Aorta (tissue), 5 donors: ENCODE data around the gene PCK2. TPM values are rescaled to one million over a fixed set of nuclear protein-coding genes. Genes with fewer than 3 reads are reported as not detected.
A peak's percentile ranks its signal among the peaks of the same experiment; 100 is the strongest.

Source experiments
- ATAC-seq: fragments of 200-7000 bp; cut with Tn5 transposase; one replicate; pipeline ENCODE4 v1.9.1; 2022; ENCODE audit warnings: moderate library complexity; ENCODE audit not compliant: low FRiP score
- DNase-seq, 2 donors: peaks; one replicate each; pipeline ENCODE4 v3.0.0-alpha.2; 2020
- H3K27ac ChIP-seq, 2 donors: one replicate each; pipeline ENCODE4 v1.5.1; 2013; ENCODE audit warnings: low read length in 2 of 2, mild to moderate bottlenecking in 2 of 2, moderate library complexity in 2 of 2, control low read depth in 1 of 2, inconsistent platforms in 1 of 2, low read depth in 1 of 2
- H3K27me3 ChIP-seq, 2 donors: one replicate each; pipeline ENCODE4 v1.6.1; 2013; ENCODE audit warnings: control low read depth in 1 of 2, low read length in 1 of 2, mild to moderate bottlenecking in 1 of 2, moderate library complexity in 1 of 2; ENCODE audit not compliant: insufficient read depth in 2 of 2, control insufficient read depth in 1 of 2
- H3K36me3 ChIP-seq, 2 donors: one replicate each; pipeline ENCODE4 v1.6.1; 2013; ENCODE audit warnings: control low read depth in 1 of 2, low read length in 1 of 2, mild to moderate bottlenecking in 1 of 2; ENCODE audit not compliant: insufficient read depth in 2 of 2, control insufficient read depth in 1 of 2
- H3K4me1 ChIP-seq, 2 donors: one replicate each; pipeline ENCODE4 v1.6.1; 2013; ENCODE audit warnings: low read length in 2 of 2, control low read depth in 1 of 2, mild to moderate bottlenecking in 1 of 2, moderate library complexity in 1 of 2; ENCODE audit not compliant: insufficient read depth in 2 of 2, control insufficient read depth in 1 of 2
- H3K4me3 ChIP-seq, 2 donors: one replicate each; pipeline ENCODE4 v1.5.1; 2013; ENCODE audit warnings: low read length in 2 of 2, control low read depth in 1 of 2, mild to moderate bottlenecking in 1 of 2
- H3K9me3 ChIP-seq: one replicate; pipeline ENCODE4 v1.6.1; 2013; ENCODE audit warnings: mild to moderate bottlenecking, low read length; ENCODE audit not compliant: control insufficient read depth
- WGBS, 2 donors: extraction: QIAGEN DNeasy Blood & Tissue Kit; methylation state at CpG; one replicate each; pipeline ENCODE4 v1.1.7; 2013; 5-methylcytosine and 5-hydroxymethylcytosine counted together
- intact Hi-C, 2 donors: fragments of 100-400 bp; cut with DNase I; formaldehyde crosslinking; loops; one replicate each; pipeline versions ENCODE4 v1.14.2 to v1.15.0; 2022
- polyA plus RNA-seq, 2 donors: library from polyadenylated mRNA; stranded (reverse); fragments of 200-250 nt; gene quantifications; one replicate each; pipeline ENCODE4 v1.2.3, GENCODE V29; 2013
- total RNA-seq, 2 donors: library from RNA; stranded (reverse); fragmentation: NEBNext Ultra II Directional; extraction: Animal tissue kit (Norgen Biotek cat#: 25700); gene quantifications; one replicate each; pipeline ENCODE4 v1.2.1, GENCODE V29; 2021
- donor health status: healthy with polysubstance abuse.
- donor health status: Bipolar disorder and iron deficiency.
- donor health status: DM: no; HTN: no; CAD: no.
- donor health status: DM: no; HTN: no; CAD: no.
- donor health status: DM: yes; HTN: yes; CAD: no.

The PCK2 gene
- total and polyA plus RNA-seq, 4 donors: 14.7 to 82.5 (median 21.1) TPM

GRCh38 chr14:24087004-24087403 lies 7.1 kb upstream of the PCK2 start:
- Histone ChIP-seq H3K36me3 (no peaks in the 10 kb centered on the region), H3K4me1 (no peaks in the 10 kb centered on the region), H3K4me3 (no peak overlapping the region), H3K9me3 (no peaks in the 10 kb centered on the region), H3K27me3 (no peaks in the 10 kb centered on the region), H3K27ac (no peak overlapping the region)
- ATAC-seq (no peak), DNase-seq (no peak)
- intact Hi-C loops: no loop called here
- WGBS, 2 donors: 92 to 94% methylated on average over 1 of the region's 1 CpG

- intact Hi-C loops: no loop called here
- H3K9me3 ChIP-seq: no peaks in the 10 kb centered on the region
- DNase-seq (peak in 1 of 2 donors; percentile 24), ATAC-seq (no peak)
- WGBS, 2 donors: 85 to 93% methylated on average over 2 of the region's 2 CpGs
- H3K36me3 ChIP-seq: no peaks in the 10 kb centered on the region
- H3K4me1 ChIP-seq: no peaks in the 10 kb centered on the region
- no peak overlapping the region for H3K27ac ChIP-seq
- no peak overlapping the region for H3K4me3 ChIP-seq
- no peaks in the 10 kb centered on the region for H3K27me3 ChIP-seq
These were observed 6.0 kb upstream of the PCK2 start for GRCh38 chr14:24088095-24088494.

GRCh38 chr14:24089890-24090289 lies 4.2 kb upstream of the PCK2 start:
- intact Hi-C loops: loop anchor here (1.0 to 5.0 kb wide), 3 partner anchors 31 to 78 kb away; no protein-coding TSS in a partner anchor
- H3K4me1 ChIP-seq: no peaks in the 10 kb centered on the region
- H3K36me3 ChIP-seq: no peaks in the 10 kb centered on the region
- no peaks in the 10 kb centered on the region for H3K27me3 ChIP-seq
- no peak overlapping the region for H3K27ac ChIP-seq
- no peaks in the 10 kb centered on the region for H3K9me3 ChIP-seq
- 83 to 91% methylated on average over 5 to 6 of the region's 6 CpGs for WGBS, 2 donors
- no peak for DNase-seq
- no peak for ATAC-seq
- no peak overlapping the region for H3K4me3 ChIP-seq

GRCh38 chr14:24092110-24092504 lies 2.0 kb upstream of the PCK2 start:
- H3K27ac ChIP-seq: no peak overlapping the region
- ATAC-seq: no peak

GRCh38 chr14:24092505-24093206 lies 1.5 kb upstream of the PCK2 start:
- 52 to 56% methylated on average over 4 of the region's 4 CpGs for WGBS, 2 donors
- Histone ChIP-seq H3K4me3 (no peak overlapping the region), H3K27me3 (no peaks in the 10 kb centered on the region), H3K36me3 (no peaks in the 10 kb centered on the region), H3K27ac (peak overlapping the region in 1 of 2 donors; percentile 8), H3K4me1 (no peaks in the 10 kb centered on the region), H3K9me3 (no peaks in the 10 kb centered on the region)
- ATAC-seq: no peak
- intact Hi-C loops: loop anchor here (5.0 kb wide), 1 partner anchor 80 kb away; no protein-coding TSS in a partner anchor
- peak in 1 of 2 donors; percentile 61 for DNase-seq

More at GRCh38 chr14:24092110-24092504, 2.0 kb upstream of the PCK2 start:
- DNase-seq: peak in 1 of 2 donors; percentile 25
- no peaks in the 10 kb centered on the region for H3K4me1 ChIP-seq
- no peaks in the 10 kb centered on the region for H3K9me3 ChIP-seq
- intact Hi-C loops: loop anchor here (5.0 kb wide), 1 partner anchor 80 kb away; no protein-coding TSS in a partner anchor
- H3K27me3 ChIP-seq: no peaks in the 10 kb centered on the region
- H3K4me3 ChIP-seq: no peak overlapping the region
- no peaks in the 10 kb centered on the region for H3K36me3 ChIP-seq

GRCh38 chr14:24093207-24093900 lies 757 bp upstream of the PCK2 start:
- H3K4me3 ChIP-seq: no peak overlapping the region
- H3K9me3 ChIP-seq: no peaks in the 10 kb centered on the region
- DNase-seq (peak in 1 of 2 donors; percentile 61), ATAC-seq (no peak)
- H3K36me3 ChIP-seq: no peaks in the 10 kb centered on the region
- no peaks in the 10 kb centered on the region for H3K4me1 ChIP-seq
- intact Hi-C loops: loop anchor here (5.0 kb wide), 1 partner anchor 81 kb away; no protein-coding TSS in a partner anchor
- no peaks in the 10 kb centered on the region for H3K27me3 ChIP-seq
- peak overlapping the region in 1 of 2 donors; percentile 46 for H3K27ac ChIP-seq
- WGBS, 2 donors: 79 to 82% methylated on average over 19 of the region's 19 CpGs

GRCh38 chr14:24094841-24095270 lies 745 bp downstream of the PCK2 start:
- Histone ChIP-seq H3K27me3 (no peaks in the 10 kb centered on the region), H3K4me3 (peak overlapping the region; percentile 31 to 56), H3K27ac (peak overlapping the region in 1 of 2 donors; percentile 30), H3K4me1 (no peaks in the 10 kb centered on the region), H3K36me3 (no peaks in the 10 kb centered on the region), H3K9me3 (no peaks in the 10 kb centered on the region)
- DNase-seq (peak in 1 of 2 donors; percentile 78), ATAC-seq (no peak)
- intact Hi-C loops: loop anchor here (1.0 to 5.0 kb wide), 2 partner anchors 13 to 83 kb away; no protein-coding TSS in a partner anchor
- 13 to 20% methylated on average over 14 of the region's 14 CpGs for WGBS, 2 donors

GRCh38 chr14:24095271-24096068 lies 1.4 kb downstream of the PCK2 start:
- 72 to 73% methylated on average over 12 of the region's 12 CpGs for WGBS, 2 donors
- intact Hi-C loops: no loop called here

More at GRCh38 chr14:24095271-24096068, 1.4 kb downstream of the PCK2 start:
- ATAC-seq: no peak
- H3K4me3 ChIP-seq: no peak overlapping the region
- no peaks in the 10 kb centered on the region for H3K4me1 ChIP-seq
- H3K27ac ChIP-seq: no peak overlapping the region
- DNase-seq: peak; percentile 78 to 83
- H3K36me3 ChIP-seq: no peaks in the 10 kb centered on the region
- H3K9me3 ChIP-seq: no peaks in the 10 kb centered on the region
- no peaks in the 10 kb centered on the region for H3K27me3 ChIP-seq
